Measurements from ENCODE around the gene MRPS34. TPM values are rescaled to one million over a fixed set of nuclear protein-coding genes. Genes with fewer than 3 reads are reported as not detected.

Gene MRPS34
- total RNA-seq, 4 donors from 2014 or later, result 47.1 to 75.2 (median 64.2) TPM

DNA sequence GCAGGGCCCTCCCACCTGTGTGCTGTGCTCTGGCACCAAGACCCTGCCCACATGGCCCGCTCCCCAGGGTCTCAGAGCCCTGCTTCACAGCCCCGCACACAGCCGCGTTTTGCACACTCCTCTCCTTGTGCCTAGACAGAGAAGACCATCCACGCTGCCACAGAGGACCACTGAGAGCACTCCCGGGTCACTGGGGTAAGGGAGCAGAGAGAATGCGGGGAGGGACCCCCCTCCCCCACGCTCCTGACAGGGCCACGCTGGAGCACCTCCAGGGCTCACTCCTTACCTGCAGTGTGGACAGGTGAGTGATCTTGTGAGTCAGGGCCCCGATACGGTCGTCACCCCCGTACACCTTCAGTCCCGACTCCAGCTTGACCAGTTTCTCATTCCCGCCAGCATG is 46.7 kb upstream of the MRPS34 start:
- Histone ChIP-seq H3K4me3 (no peak overlapping the region), H3K36me3 (peaks cover 56 to 89% (median 81%) of the 10 kb centered on the region in 4 donors), H3K9me3 (no peaks in the 10 kb centered on the region), H3K4me1 (peaks cover 11 to 21% (median 16%) of the 10 kb centered on the region in 4 donors), H3K27me3 (no peaks in the 10 kb centered on the region), H3K27ac (replicated peaks in 1 of 4) (no peak overlapping the region)
- 93% methylated on average over 9 of the region's 15 CpGs for WGBS
- TF ChIP-seq EP300 (IDR thresholded peaks at IDR 0.05), result no peak
- TF ChIP-seq POLR2AphosphoS5 (IDR thresholded peaks at IDR 0.05), result no peak
- TF ChIP-seq POLR2A (IDR thresholded peaks at IDR 0.05; ENCODE audit: low read depth), result no peak
- TF ChIP-seq, protein P1, sequence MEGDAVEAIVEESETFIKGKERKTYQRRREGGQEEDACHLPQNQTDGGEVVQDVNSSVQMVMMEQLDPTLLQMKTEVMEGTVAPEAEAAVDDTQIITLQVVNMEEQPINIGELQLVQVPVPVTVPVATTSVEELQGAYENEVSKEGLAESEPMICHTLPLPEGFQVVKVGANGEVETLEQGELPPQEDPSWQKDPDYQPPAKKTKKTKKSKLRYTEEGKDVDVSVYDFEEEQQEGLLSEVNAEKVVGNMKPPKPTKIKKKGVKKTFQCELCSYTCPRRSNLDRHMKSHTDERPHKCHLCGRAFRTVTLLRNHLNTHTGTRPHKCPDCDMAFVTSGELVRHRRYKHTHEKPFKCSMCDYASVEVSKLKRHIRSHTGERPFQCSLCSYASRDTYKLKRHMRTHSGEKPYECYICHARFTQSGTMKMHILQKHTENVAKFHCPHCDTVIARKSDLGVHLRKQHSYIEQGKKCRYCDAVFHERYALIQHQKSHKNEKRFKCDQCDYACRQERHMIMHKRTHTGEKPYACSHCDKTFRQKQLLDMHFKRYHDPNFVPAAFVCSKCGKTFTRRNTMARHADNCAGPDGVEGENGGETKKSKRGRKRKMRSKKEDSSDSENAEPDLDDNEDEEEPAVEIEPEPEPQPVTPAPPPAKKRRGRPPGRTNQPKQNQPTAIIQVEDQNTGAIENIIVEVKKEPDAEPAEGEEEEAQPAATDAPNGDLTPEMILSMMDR (IDR thresholded peaks at IDR 0.05), result no peak
- no peak for DNase-seq (ENCODE audit: extremely low spot score)
- intact Hi-C loops (cut with DNase I), result loop anchor here (5.0 kb wide), 1 partner anchor 32 kb away; no protein-coding TSS in a partner anchor

DNA sequence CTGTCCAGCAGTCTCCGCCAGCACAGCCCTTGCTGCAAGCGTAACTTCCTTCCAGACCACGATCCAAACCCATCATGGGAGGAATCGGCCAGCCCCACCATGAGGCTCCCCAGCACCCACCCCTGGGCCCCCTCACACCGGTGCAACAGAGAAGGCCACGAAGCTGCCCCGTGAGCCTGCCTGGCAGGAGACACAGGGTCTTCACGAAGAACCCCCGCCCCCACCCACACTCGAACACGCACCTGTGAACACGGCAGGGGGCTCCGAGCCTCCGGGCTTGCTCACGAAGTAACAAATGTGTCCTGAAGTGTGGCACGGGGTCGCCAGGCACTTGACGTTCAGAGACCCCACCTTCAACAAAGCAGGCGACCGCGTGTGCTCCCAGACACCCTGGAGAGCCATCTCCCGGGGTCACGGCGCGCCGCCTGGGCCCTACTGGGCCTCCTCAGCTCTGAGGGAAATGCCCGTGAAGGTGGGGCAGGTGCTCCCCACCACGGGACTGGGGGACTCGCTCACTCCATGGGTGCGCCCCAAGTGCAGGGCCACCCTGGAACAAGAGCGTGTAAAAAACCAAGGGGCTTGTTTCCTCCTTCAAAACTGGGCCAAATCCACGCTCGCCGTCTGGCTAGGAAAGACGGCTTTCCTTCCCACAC is 46.1 kb upstream of the MRPS34 start:
- DNase-seq (ENCODE audit: extremely low spot score), result no peak
- intact Hi-C loops (cut with DNase I), result no loop called here
- Histone ChIP-seq H3K36me3 (peaks cover 56 to 95% (median 85%) of the 10 kb centered on the region in 4 donors), H3K27ac (replicated peaks in 1 of 4) (no peak overlapping the region), H3K4me1 (peaks cover 5 to 15% (median 11%) of the 10 kb centered on the region in 4 donors), H3K27me3 (no peaks in the 10 kb centered on the region), H3K4me3 (no peak overlapping the region), H3K9me3 (no peaks in the 10 kb centered on the region)
- no peak for TF ChIP-seq POLR2A (IDR thresholded peaks at IDR 0.05; ENCODE audit: low read depth)
- no peak for TF ChIP-seq EP300 (IDR thresholded peaks at IDR 0.05)
- TF ChIP-seq, protein P1 (IDR thresholded peaks at IDR 0.05), result no peak
- TF ChIP-seq POLR2AphosphoS5 (IDR thresholded peaks at IDR 0.05), result no peak
- 92% methylated on average over 31 of the region's 35 CpGs for WGBS

DNA sequence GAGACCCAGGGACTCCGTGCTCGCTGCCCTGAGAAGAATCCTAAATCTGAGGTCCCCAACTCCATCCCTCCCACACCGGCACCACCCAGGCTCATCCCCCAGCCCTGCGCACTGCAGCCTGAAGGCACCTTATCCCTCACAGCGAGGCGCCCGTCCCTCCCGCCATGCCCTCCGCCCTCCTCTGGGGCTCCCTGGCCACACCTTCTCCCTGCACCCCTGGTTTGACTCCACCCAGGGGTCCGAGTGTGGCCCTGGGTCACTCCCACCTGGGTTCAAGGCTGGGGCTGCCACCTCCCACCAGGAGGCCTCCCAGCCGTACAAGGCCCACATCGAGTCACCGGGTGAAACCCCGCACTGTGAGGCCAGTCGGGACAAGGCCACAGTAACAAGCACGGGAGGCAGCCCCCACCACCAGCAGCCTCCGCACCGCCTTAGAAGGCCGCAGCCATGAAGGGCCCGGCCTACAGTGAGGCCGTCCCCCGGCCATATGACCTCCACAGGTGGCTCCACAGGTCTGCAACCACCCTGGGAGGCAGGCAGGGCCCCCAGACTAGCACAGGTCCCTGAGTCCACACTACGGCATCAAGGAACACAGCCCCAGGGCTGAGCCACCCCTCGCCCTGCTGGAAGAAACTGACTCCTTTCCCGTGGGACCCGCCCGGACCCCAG is 45.4 kb upstream of the MRPS34 start:
- no peak for DNase-seq (ENCODE audit: extremely low spot score)
- 90% methylated on average over 15 of the region's 27 CpGs for WGBS
- peaks cover 0 to 10% (median 5%) of the 10 kb centered on the region in 4 donors for H3K4me1 ChIP-seq
- H3K27me3 ChIP-seq, result no peaks in the 10 kb centered on the region
- H3K9me3 ChIP-seq, result no peaks in the 10 kb centered on the region
- intact Hi-C loops (cut with DNase I), result no loop called here
- peaks cover 56 to 100% (median 91%) of the 10 kb centered on the region in 4 donors for H3K36me3 ChIP-seq
- no peak overlapping the region for H3K4me3 ChIP-seq
- TF ChIP-seq POLR2AphosphoS5 (IDR thresholded peaks at IDR 0.05) (no peak), EP300 (IDR thresholded peaks at IDR 0.05) (no peak), POLR2A (IDR thresholded peaks at IDR 0.05; ENCODE audit: low read depth) (no peak)
- TF ChIP-seq, protein P1 (IDR thresholded peaks at IDR 0.05), result no peak
- H3K27ac ChIP-seq (replicated peaks in 1 of 4), result no peak overlapping the region

DNA sequence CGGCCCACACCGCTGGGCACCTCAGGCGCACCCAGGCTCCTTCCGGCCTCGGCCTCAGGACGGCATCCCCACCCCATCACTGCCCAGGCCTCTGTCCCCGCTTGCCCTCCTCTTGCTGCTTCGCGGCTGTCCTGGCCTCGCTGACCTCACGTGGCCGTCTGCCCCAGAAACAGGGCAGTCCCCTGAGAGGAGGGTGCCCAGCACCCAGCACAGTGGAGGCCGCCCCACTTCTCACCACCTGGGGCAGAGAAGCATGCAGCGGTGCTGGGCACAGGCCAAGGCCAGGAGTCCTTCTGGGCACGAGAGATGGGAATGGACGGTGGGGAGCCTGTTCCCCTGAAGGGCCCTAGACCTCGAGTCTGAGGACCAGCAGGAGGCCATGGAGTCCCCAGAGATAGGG is 44.8 kb upstream of the MRPS34 start:
- intact Hi-C loops (cut with DNase I), result no loop called here
- no peaks in the 10 kb centered on the region for H3K9me3 ChIP-seq
- H3K4me3 ChIP-seq, result no peak overlapping the region
- H3K4me1 ChIP-seq, result peaks cover 0 to 11% (median 7%) of the 10 kb centered on the region in 4 donors
- DNase-seq (ENCODE audit: extremely low spot score), result no peak
- peaks cover 51 to 95% (median 90%) of the 10 kb centered on the region in 4 donors for H3K36me3 ChIP-seq
- TF ChIP-seq POLR2A (IDR thresholded peaks at IDR 0.05; ENCODE audit: low read depth) (no peak), EP300 (IDR thresholded peaks at IDR 0.05) (no peak), POLR2AphosphoS5 (IDR thresholded peaks at IDR 0.05) (no peak)
- no peaks in the 10 kb centered on the region for H3K27me3 ChIP-seq
- H3K27ac ChIP-seq (replicated peaks in 1 of 4), result no peak overlapping the region
- WGBS, result 95% methylated on average over 8 of the region's 17 CpGs

DNA sequence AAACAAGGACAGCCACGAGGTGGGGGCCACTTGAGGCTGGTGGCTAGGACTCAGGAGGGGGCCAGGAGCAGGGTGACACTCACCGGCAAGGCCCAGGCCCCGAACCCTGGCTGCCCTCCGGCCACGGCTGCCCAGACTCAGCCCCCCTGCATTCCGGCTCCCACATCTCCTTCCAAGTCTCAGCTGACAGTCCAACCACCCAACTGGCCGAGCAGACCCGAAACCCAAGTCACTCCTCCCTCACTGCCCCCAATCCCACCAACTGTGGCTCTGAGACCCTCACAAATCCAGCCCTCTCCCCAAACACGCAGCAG is 44.3 kb upstream of the MRPS34 start:
- no peak for DNase-seq (ENCODE audit: extremely low spot score)
- no peak overlapping the region for H3K27ac ChIP-seq (replicated peaks in 1 of 4)
- WGBS, result 90% methylated on average over 9 of the region's 9 CpGs
- intact Hi-C loops (cut with DNase I), result no loop called here
- H3K27me3 ChIP-seq, result no peaks in the 10 kb centered on the region
- H3K36me3 ChIP-seq, result peaks cover 48 to 90% (median 85%) of the 10 kb centered on the region in 4 donors
- H3K4me3 ChIP-seq, result no peak overlapping the region
- H3K9me3 ChIP-seq, result no peaks in the 10 kb centered on the region
- H3K4me1 ChIP-seq, result peaks cover 0 to 11% (median 10%) of the 10 kb centered on the region in 4 donors
- no peak for TF ChIP-seq POLR2A (IDR thresholded peaks at IDR 0.05; ENCODE audit: low read depth)
- no peak for TF ChIP-seq EP300 (IDR thresholded peaks at IDR 0.05)
- TF ChIP-seq POLR2AphosphoS5 (IDR thresholded peaks at IDR 0.05), result no peak
- TF ChIP-seq, protein P1 (IDR thresholded peaks at IDR 0.05), result no peak
